Cerebellar nuclear complex (tissue), 1 donor: ENCODE results near the gene TMEM151A.
"Not testable (repeated sequence)": the region's sequence is repeated elsewhere in the genome, so short reads cannot be mapped to it uniquely, and the experiment has no call there.

Source experiments
- DNase-seq, 2 experiments: peaks; one replicate each; lab custom pipeline; 2025; lab: John Stamatoyannopoulos, UW

TMEM151A gene

DNA sequence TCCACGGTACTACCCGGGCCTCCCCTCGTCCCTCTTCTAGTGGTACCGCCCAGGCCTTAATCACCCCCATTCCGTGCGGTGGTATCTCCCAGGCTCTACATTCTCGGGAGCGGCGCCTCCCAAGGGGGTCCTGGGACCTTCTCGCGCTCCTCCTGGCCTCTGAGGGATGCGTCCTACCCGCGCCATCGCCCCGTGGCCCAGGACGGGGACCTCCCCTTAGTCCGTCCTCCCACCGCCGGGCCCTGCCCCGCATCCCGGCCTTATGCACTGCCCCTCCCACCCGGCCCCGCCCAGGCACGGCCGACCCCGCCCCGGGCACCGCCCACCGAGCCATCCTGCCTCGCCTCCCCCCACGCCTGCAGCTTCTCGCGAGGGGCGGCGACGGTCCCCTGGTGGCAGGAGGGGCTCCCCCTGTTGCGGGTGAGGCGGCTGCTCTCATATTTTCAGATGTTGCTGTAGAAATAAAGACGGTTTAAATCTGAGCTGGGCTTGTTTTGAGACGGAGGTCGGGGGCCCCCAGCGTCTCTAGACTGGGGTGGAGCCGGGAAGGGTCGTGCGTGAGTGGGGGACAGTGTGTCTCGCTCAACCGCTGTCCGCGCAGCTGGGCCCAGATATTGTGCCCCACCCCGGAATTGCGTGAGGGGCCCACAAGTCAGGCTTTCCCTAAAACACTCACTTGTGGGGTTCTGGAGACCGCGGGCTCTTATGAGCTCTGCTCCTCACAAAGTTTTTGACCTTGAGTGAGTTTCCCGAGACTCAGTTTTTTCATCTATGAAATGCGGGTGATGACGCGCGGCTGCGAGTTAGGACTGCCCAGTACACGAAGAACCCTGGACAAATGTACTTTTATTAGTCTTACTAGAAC lies 24.1 kb upstream of the TMEM151A start:
- DNase-seq = no peak

DNA sequence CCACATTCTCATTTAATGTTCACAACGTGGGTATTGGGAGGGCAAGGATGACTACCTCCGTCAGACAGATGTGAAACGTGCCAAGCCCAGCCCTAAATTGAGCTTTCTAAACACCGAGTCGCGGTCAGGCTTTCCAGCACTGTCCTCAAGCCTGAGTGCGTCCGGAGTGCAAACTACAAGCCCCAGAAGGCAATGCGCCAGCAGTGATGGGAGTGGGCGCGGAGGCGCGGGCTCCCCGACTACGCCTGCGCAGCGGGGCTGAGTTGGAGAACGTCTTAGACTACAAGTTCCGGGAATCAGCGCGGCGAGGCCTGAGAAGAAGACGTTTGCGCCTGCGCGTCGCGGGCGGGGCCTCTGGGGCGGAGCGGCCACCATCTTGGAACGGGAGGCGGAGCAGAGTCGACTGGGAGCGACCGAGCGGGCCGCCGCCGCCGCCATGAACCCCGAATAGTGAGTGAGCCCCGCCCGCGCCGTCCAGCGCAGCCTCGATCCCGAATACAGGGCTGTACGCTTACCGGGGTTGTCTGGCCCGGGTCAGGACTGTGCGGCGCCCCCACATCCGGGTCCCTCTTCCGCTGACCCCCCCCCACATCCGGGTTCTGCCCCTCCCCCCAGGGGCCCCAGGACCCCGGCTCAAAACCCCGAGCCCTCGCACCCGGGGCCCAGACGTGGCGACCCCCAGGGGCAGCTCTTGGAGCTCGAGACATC lies 23.3 kb upstream of the TMEM151A start, which contains the start of gene RAB1B:
Gene RAB1B, plus strand, starts transcription at position 396 of the 708 bp plus-strand sequence. Its CDS starts 41 bp downstream, at position 437.
- DNase-seq = peak; percentile 82 to 99

DNA sequence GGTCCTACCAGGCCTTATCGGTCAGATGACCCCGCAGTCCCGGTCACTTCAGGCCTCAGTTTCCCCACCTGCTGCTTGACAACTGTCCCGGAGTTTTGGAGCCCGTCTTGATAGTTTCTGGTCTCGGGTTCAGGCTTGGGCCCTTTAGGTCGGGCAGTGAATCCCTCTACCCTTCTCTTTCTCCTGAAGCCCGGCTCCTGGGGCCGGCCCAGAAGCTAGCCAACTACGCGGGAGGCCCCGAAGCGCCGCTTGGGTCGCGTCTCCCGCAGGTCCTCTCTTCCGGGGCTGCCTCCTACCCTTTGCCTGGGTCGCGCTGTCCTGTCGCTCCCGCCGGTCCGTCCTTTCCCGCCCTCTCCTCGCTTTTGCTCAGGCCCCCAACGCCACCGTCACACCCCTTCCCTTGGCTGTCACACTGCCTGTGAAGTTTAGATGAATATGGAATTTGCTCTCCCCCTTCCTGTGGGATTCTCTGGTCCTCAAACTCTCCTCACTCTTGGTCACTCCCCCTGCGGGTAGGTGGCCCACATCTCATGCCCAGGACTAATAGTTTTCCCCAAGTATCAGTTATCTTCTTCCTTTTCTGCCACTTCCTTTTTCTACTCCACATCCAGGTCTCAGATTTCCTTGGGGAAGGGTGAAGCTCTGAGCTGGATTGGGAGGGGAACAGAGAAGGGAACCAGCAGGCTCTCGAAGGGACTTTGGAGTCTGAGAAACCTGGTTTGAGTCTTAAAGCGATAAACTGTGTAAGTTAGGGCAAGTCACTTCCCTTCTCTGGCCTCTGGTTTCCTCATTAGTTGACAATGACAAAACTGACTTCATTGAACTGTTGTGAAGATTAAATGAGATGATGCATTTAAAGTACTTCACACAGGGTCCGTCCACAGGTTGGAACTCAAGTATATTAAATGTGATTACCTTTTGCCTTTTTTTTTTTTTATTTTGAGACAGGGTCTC lies 22.5 kb upstream of the TMEM151A start:
- DNase-seq = no peak

DNA sequence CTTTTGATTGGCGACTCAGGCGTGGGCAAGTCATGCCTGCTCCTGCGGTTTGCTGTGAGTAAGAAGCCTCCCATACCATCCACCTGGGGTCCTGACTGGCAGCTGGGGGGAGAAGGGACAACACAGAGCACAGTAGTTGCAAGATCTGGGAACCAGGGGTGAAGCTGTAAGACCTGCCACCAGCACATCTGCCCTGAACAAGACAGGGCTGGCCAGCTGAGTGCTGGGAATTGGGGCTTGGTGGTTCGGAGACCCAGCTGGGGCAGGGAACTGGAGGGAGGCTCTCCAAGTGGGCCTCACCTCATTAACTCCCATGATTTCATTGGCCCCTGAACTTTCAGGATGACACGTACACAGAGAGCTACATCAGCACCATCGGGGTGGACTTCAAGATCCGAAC lies 19.9 kb upstream of the TMEM151A start:
- no peak for DNase-seq

DNA sequence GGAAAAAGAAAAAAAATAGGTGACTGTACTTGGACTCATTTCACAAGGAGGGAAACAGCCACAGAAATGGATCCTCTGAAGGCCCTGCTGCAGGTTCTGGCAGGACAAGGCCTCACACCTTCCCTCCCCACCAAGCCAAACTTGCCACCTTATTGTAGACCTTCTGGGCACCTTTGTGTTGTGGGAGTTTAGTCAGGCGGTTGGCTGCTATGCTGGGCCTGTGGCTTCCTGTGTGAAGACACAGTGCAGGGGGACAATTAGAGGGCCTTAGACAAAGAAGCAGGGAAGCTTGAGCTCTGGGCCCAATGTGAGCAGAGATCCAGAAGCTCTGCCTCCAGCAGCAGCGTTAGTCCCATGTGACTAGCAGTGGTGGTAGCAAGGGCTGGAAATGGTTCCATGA lies 19.1 kb upstream of the TMEM151A start:
- DNase-seq = no peak

DNA sequence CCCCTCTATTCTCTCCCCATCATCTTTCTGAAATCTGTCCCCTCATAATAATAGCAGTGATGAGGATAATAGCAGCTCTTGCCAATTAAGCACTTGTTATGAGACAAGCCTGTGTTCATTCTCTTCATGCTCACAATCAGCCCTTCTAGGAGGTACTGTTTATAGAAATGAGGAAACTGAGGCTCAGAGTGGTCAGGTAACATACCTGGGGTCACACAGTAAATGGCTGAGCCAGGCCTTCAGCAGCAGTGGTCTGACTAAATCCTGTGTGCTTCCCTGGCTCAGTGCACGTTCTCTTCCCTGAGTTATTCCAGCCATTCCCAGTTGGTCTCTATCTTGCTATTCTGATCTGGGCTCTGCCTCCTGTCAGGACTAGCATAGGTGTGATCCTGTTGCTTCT lies 17.5 kb upstream of the TMEM151A start:
- DNase-seq = no peak

DNA sequence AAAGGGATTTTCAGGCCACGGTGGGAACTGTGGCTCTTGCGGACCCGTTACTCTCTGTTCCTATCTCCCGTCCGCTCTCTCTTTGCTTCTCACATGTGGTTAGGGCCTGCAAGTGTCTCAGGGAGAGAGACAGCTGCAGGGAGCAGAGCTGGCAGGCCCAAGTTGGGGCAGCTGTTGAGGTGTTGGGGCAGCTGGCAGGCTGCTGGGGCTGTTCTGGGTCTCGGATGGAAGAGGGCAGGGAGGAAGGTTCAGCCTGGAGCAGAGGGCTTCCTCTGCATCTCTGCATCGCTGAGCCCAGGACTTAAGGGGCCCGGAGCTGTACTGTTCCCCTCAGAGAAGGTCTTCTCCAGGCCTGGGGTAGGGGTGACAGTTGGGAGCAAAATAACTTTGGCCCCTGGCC lies 16.3 kb upstream of the TMEM151A start:
- no peak for DNase-seq

DNA sequence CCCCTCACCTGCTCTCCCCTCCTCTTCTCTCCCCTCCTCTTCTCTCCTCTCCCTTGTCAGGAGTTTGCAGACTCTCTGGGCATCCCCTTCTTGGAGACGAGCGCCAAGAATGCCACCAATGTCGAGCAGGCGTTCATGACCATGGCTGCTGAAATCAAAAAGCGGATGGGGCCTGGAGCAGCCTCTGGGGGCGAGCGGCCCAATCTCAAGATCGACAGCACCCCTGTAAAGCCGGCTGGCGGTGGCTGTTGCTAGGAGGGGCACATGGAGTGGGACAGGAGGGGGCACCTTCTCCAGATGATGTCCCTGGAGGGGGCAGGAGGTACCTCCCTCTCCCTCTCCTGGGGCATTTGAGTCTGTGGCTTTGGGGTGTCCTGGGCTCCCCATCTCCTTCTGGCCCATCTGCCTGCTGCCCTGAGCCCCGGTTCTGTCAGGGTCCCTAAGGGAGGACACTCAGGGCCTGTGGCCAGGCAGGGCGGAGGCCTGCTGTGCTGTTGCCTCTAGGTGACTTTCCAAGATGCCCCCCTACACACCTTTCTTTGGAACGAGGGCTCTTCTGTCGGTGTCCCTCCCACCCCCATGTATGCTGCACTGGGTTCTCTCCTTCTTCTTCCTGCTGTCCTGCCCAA lies 15.6 kb upstream of the TMEM151A start:
- DNase-seq = no peak

DNA sequence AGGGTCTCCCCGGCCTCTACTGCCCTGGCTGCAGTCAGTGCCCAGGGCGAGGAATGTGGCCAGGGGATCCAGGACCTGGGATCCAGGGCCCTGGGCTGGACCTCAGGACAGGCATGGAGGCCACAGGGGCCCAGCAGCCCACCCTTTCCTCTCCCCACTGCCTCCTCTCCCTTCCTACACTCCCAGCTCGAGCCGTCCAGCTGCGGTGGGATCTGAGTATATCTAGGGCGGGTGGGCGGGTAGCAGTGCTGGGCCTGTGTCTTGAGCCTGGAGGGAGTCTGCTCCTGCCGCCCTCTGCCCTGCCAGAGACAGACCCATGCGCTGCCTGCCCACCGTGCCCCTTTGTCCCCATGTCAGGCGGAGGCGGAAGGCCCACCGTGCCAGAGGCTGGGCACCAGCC lies 15.1 kb upstream of the TMEM151A start:
- DNase-seq = not testable (repeated sequence)

DNA sequence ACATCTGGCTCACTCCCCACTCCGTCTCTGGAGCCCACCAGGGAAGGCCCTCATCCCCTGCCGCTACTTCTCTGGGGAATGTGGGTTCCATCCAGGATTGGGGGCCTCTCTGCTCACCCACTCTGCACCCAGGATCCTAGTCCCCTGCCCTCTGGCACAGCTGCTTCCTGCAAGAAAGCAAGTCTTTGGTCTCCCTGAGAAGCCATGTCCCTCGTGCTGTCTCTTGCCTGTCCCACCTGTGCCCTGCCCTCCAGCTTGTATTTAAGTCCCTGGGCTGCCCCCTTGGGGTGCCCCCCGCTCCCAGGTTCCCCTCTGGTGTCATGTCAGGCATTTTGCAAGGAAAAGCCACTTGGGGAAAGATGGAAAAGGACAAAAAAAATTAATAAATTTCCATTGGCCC lies 14.6 kb upstream of the TMEM151A start:
- DNase-seq = not testable (repeated sequence)

DNA sequence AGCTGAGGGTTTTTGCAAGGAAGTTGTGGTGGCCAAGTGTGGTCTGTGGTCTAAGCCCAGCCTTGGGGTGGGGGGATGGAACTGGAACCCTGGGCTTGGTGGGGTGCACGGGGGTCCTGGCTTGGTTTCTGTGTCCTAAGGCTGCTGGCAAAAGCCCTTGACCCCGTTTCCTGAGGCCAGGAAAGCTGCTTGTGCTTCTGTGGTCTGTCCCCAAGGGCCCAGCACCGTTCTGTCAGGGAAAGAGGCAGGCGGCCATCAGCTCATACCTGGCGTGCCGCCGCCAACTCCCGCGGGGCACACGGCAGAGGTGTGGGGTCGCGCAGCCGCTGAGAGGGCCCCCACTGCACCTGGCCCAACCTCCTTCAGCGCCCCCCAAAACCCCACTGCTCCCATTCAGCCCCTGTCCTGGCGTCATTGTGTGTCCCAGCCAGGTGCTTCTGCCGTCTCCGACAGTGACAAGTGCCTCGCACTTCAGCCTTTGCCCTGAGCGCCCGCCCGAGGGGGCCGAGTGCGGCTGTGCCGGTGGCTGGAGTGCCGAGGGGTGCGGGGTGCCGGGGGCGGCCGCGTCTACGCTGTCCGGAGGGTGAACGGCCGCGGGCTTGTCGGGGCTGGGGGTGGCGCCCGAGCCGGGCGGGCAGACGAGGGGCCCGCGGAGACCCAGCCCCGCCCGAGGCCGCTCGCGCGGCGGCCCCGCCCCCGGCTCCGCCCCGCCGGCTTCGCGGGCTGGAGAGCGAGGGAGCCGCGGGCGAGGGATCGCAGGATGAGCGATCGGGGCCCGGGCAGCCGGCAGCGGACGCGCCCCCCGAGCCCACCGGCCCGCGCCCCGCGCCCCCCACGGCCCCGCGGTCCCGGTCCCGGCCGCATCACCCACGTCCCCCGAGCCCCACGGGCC lies 14.0 kb upstream of the TMEM151A start, which contains the start of gene CNIH2:
Gene CNIH2, plus strand, starts transcription at position 705 of the 892 bp plus-strand sequence. CDS start 282 bp downstream, outside the sequence.
- DNase-seq = no peak

DNA sequence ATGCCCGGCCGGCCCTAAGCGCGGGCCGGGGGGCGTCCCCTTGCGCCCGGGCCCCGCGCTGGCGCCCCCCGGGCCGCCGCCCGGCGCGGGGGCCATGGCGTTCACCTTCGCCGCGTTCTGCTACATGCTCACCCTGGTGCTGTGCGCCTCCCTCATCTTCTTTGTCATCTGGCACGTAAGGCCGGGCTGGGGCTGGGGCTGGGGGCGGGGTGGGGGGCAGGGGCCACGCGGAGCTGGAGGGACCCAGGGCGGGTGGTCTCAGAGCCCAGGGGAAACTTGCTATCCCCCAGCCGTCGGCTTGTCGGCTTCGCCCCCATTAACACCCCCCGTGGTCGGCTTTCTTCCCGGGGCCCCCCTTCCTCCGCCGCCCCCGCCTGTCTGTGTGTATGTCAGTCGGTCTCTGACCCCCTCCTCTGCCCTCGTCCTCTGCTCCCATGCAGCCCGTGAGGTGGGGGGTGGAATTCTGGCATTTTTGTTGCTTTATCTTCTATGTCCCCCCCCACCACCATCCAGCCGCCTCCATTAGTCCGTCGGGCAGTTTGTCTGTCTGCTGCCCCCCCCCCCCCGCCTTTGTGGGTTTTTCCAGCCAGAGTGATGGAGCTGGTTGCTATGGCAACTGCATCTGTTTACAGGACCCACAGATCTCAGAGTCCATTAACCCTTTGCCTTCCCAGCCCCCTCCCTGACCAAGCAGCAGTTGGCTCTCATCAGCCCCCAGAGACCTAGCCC lies 13.2 kb upstream of the TMEM151A start:
- no peak for DNase-seq

DNA sequence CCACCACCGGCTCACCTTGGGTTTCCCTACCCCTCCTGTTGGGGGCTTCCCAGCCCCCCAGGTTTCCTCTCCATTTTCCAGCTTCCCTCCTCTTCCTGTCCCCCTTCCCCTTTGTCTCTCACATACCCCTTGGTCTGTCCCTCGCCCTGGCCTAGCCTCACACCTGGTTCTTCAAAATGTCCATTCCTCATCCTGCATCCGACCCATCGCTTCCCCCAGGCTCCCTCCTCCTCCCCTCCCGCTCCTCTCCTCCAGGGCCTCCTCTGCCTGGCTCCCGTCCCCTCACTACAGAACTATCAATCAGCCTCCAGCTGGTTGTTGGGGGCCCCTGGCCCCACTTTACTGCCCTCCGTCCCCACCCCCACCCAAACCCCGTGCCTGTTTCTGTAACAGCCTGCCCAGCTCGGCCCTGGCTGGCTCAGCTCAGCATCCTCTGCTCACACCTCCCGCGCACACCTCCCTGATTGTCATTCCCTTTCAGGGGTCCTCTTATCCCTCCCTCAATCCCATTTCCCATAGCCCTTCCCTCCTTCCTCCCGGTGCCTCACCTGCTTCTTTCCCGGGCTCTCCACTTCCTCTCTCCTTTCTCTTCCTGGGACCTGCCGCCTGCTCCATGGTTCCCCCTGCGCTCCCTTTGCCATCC lies 12.5 kb upstream of the TMEM151A start:
- no peak for DNase-seq

DNA sequence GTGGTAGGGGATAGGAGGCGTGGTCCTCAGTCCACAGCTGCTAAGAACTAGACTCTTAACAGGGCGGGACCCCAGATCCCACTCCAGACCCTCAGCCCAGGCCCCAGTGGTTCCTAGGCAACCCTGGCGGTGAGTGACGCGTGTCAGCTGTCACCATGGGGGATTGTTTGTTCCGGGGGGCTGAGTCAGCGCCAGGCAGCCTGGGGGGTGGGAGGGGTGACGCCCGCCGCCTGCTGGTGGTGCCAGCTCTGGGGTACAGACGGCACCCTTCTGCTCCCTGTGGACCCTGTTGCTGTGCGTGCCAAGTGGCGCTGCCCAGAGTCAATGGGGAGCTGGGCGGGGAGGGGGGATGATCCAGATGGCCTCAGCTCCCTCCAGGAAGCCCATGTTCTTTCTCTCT lies 11.3 kb upstream of the TMEM151A start:
- DNase-seq = no peak

DNA sequence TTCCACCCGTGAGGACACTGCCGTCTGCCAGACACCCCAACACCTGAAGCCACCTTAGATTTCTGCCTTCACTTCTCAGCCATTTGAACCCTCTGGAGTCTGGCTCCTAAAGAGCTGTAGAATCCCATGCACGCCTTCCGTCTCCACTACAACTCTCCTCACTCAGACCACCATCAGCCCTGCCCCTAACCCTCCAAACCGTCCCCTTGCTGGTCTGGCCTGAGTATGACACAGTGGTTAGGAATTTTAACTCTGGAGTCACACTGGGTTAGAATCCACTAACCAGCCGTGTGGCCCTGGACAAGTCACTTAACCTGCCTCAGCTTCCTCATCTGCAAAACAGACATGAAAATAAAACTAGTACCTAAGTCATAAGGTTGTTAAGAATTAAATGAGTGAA lies 10.7 kb upstream of the TMEM151A start:
- no peak for DNase-seq

DNA sequence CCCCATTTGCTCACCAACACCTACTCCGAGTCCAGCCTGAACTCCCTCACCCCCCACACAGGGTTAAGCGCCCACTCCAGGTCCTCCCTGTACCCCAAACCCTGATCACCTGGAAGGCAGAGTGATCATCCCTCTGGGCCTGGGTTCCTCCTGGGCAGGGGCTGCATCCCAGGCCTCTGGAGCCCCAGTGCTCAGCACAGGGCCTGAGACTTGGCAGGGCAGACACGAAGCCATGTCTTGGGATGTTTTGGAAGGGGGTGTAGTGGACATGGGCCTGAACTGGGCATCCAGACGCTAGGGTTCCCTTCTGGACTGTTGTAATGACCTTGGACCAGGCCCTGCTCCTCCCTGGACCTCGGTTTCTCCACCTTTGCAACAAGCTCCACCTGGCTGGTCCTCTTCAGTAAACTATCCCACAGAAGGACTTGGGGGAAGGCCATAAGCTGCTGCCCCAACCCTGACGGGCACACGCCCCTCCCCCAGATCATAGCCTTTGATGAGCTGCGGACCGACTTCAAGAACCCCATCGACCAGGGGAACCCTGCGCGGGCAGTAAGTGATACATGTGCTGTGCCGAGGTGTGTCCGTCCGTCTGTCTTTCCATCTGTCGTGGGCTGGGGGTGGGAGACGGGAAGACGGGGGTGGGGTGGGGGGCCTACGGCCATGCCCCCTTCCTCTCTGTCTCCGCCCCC lies 9.8 kb upstream of the TMEM151A start:
- no peak for DNase-seq

DNA sequence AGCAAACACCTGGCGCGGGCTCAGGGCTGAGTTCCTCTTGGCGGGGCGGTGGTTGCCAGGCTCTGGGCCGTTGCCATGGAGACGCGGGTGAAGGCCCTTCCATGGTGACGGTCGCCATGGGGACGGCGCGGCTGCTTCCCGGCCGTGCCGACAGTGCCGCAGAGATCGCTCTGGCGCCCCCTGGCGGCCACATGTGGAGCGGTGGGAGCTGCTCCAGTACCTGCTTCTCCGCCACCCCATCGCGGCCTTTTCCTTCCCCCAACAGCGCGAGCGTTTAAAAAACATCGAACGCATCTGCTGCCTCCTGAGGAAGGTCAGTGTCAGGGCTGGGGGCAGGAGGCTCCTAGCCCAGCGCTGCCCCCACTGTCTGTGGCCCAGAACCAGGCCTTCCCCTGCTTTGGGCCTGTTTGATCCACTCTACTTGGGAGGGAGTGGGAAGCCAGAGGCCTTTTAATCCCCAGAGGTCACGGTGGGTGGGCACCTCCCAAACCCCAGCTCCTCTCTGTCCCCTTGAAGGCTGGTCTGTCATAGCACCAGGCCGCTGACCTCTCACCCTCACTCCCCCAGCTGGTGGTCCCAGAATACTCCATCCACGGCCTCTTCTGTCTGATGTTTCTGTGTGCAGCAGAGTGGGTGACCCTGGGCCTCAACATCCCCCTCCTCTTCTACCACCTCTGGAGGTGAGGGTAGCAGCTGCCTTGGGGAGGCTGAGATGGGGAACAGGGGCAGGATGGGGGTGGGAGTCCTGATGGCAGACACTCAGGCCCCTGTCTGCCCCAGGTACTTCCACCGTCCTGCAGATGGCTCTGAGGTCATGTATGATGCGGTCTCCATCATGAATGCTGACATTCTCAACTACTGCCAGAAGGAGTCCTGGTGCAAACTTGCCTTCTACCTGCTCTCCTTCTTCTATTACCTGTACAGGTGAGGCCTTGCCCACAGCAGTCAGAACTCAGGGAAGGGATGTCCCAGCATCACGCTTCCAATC lies 8.9 kb upstream of the TMEM151A start:
- DNase-seq = peak; percentile 93 to 96
